Upper lobe of right lung (tissue), 1 donor: ENCODE measurements around the gene DSCAM. TPM values are rescaled to one million over a fixed set of nuclear protein-coding genes. Genes with fewer than 3 reads are reported as not detected.

Experiments
- ATAC-seq: fragments of 200-7000 bp; cut with Tn5 transposase; one replicate; pipeline ENCODE4 v1.9.1; 2020; ENCODE audit warnings: mild to moderate bottlenecking, moderate library complexity
- DNase-seq: peaks from one replicate; pipeline ENCODE4 v3.0.0-alpha.2; 2020
- H3K27ac ChIP-seq: fragments of 200-600 bp; one replicate; pipeline ENCODE4 v1.8.0; 2022
- H3K27me3 ChIP-seq: fragments of 200-600 bp; one replicate; pipeline ENCODE4 v1.8.0; 2022; ENCODE audit warnings: mild to moderate bottlenecking
- H3K36me3 ChIP-seq: fragments of 200-600 bp; one replicate; pipeline ENCODE4 v1.8.0; 2022
- H3K4me1 ChIP-seq: fragments of 200-600 bp; one replicate; pipeline ENCODE4 v1.8.0; 2022
- H3K4me3 ChIP-seq: fragments of 200-600 bp; one replicate; pipeline ENCODE4 v1.8.0; 2022; ENCODE audit warnings: mild to moderate bottlenecking
- H3K9me3 ChIP-seq: fragments of 200-600 bp; one replicate; pipeline ENCODE4 v1.8.0; 2022
- CTCF ChIP-seq: fragments of 200-600 bp; IDR thresholded peaks from one replicate; pipeline ENCODE4 v1.8.0; 2022; ENCODE audit warnings: antibody characterized with exemption
- intact Hi-C: fragments of 100-400 bp; cut with DNase I; formaldehyde crosslinking; loops from one replicate; pipeline ENCODE4 v1.11.0; 2022
- total RNA-seq: library from RNA; stranded (reverse); fragmentation: NEBNext Ultra II Directional; extraction: Animal tissue kit (Norgen Biotek cat#: 25700); gene quantifications from one replicate; pipeline ENCODE4 v1.2.1, GENCODE V29; 2021
- donor health status: DM: no; HTN: yes; CAD: no; lungs with severe emphysema.

The DSCAM gene
- total RNA-seq, 1 donor from 2014 or later: not detected

DNA sequence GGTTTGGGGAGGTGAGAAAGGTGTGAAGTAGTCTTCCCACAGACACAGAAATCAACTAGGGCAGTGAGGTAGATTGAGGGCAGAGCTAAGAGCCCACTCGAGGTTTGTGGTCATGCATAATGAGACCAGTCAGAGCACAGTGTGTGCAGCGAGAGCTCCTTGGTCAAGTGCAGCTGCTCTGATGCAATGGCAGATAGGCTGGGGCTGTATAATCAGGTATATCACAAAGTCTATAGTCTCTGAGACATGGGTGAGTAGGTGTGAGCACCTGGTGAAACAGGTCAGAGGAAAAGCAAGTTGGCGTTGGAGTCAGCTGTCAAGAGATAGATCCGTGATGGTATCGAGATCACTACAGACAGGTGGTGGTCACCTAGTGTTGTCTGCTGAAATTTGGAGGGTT, 17.6 kb downstream of the DSCAM start:
- intact Hi-C loops: no loop called here
- Histone ChIP-seq H3K9me3 (no peaks in the 10 kb centered on the region), H3K36me3 (no peaks in the 10 kb centered on the region), H3K4me1 (no peaks in the 10 kb centered on the region), H3K27me3 (no peaks in the 10 kb centered on the region), H3K27ac (no peak overlapping the region), H3K4me3 (no peak overlapping the region)
- no peak for TF ChIP-seq CTCF
- no peak for ATAC-seq
- no peak for DNase-seq

DNA sequence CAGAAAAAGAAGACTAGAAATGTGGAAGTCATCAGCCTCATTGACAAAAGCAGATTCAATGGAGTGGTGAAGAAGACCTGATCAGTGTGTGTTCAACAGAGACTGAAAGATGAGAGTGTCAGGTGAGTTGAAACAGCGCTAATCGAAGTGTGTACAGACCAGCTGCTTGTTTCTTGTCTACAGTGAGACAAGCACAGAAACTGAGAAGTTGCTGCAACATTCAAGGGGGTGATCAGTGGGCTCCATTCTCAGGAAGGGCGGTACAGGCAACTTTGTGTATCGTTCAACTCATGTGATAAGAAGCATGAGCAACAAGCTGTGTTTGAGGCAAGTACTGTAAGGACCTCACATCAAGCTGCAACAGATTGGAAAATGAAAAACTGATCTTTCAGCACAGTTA, 19.4 kb downstream of the DSCAM start:
- no peak for TF ChIP-seq CTCF
- Histone ChIP-seq H3K9me3 (no peaks in the 10 kb centered on the region), H3K4me1 (no peaks in the 10 kb centered on the region), H3K27me3 (no peaks in the 10 kb centered on the region), H3K27ac (no peak overlapping the region), H3K4me3 (no peak overlapping the region), H3K36me3 (no peaks in the 10 kb centered on the region)
- no peak for ATAC-seq
- no peak for DNase-seq
- intact Hi-C loops: no loop called here

DNA sequence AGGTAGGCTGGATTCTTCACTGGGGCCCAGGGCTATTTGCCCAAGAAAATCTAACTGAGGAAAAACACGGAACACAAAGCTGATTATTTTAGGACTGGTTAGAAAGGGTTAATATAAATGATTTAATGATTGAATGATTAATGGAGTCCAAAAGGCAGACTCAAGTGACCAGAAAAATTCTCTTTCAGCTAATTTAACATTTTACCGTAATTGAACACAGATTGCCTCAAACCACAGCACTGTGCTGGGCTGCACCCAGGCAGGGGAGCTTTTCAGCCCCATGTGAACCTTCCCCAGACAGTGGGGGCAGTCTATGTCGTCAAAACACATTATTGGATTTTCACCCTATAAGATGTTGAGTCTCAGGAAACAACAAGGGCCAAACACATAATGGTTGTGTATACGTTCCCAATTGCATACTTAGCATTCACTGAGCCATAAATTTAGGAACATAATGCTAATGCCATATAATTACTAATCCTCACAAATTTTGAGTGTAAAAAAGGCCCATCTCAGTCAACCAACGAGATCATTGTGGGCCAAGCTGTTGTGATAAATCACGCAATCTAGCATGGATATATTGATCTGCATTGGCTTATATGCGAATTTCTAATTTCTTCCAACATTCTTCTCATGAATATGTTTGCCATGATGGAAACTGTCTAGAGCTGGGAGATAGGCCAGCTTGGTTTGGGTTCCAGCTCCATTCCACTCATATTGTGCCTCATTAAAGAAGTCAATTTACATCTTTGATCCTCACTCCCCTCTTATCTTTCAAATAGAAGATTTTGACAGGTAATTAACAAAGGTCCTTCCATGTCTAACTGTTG, 27.7 kb downstream of the DSCAM start:
- TF ChIP-seq CTCF: no peak
- H3K27ac ChIP-seq: no peak overlapping the region
- H3K27me3 ChIP-seq: no peaks in the 10 kb centered on the region
- ATAC-seq (no peak), DNase-seq (no peak)
- no peaks in the 10 kb centered on the region for H3K9me3 ChIP-seq
- no peaks in the 10 kb centered on the region for H3K36me3 ChIP-seq
- no peaks in the 10 kb centered on the region for H3K4me1 ChIP-seq
- no peak overlapping the region for H3K4me3 ChIP-seq
- intact Hi-C loops: no loop called here

DNA sequence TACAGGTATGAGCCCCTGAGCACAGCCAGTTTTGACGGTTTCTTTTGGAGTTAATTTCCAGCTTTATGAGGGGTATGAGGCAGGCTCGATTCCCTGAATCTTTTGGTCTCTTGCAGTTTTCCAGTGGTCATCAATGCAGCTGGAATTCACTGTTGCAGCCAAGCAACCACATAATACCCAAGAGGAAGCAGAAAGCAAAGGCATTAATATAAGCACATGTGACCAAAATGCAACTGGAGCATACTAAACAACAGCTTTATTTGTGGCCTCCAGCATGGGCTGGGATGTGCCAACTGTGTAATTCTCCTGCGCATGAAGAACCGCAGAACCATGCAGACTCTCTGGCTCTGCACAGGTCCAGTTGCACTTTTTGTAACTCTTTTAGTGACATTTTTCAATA, 33.0 kb downstream of the DSCAM start:
- ATAC-seq (no peak), DNase-seq (no peak)
- intact Hi-C loops: no loop called here
- Histone ChIP-seq H3K9me3 (no peaks in the 10 kb centered on the region), H3K27ac (no peak overlapping the region), H3K36me3 (no peaks in the 10 kb centered on the region), H3K27me3 (no peaks in the 10 kb centered on the region), H3K4me3 (no peak overlapping the region), H3K4me1 (no peaks in the 10 kb centered on the region)
- no peak for TF ChIP-seq CTCF

DNA sequence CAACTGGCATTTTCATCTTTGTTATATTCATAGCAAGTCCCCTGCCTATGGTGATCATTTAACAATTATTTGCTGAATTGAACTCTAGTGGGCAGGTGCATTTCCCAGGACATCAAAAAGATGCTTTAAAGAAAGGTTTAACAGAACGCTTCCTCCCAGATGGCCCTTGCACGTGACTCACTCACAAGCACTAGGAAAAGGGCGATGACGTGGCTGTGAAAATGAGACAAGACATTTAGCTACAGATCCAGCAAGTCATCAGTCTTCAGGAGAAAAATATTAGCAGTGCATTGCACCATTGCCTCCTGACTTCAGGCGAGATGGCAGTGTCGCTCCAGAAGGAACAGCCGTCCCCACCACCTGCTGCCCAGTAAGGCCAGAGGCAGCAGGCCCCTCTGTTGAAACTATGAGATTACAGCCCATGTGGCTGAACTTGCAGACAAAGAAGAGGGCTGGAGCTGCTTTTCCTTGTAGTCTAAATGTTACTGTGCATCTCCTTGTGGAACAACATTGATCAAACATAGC, 37.2 kb downstream of the DSCAM start:
- Histone ChIP-seq H3K4me3 (no peak overlapping the region), H3K27ac (no peak overlapping the region), H3K36me3 (no peaks in the 10 kb centered on the region), H3K27me3 (no peaks in the 10 kb centered on the region), H3K9me3 (no peaks in the 10 kb centered on the region), H3K4me1 (no peaks in the 10 kb centered on the region)
- no peak for TF ChIP-seq CTCF
- ATAC-seq (no peak), DNase-seq (no peak)
- intact Hi-C loops: no loop called here
